Effector memory CD4-positive, alpha-beta T cell (primary cell): ENCODE data around the gene MTAP.

Experiments used
- DNase-seq, 3 donors: peaks; one replicate each; pipeline ENCODE4 v3.0.0-alpha.2; 2020
- H3K27ac ChIP-seq: 2 replicates; pipeline ENCODE4 v1.7.0; 2013; ENCODE audit warnings: mild to moderate bottlenecking, low read length, moderate library complexity; ENCODE audit not compliant: insufficient read depth, poor library complexity, severe bottlenecking
- H3K27me3 ChIP-seq: replicated peaks from 2 replicates; pipeline ENCODE4 v1.7.0; 2013; ENCODE audit warnings: mild to moderate bottlenecking, low read length; ENCODE audit not compliant: insufficient read depth, control insufficient read depth, poor library complexity, severe bottlenecking
- H3K36me3 ChIP-seq: 2 replicates; pipeline ENCODE4 v1.7.0; 2013; ENCODE audit warnings: mild to moderate bottlenecking, low read length, moderate library complexity; ENCODE audit not compliant: control insufficient read depth, insufficient read depth
- H3K4me1 ChIP-seq: 2 replicates; pipeline ENCODE4 v1.7.0; 2013; ENCODE audit warnings: low read length, mild to moderate bottlenecking; ENCODE audit not compliant: control insufficient read depth, insufficient read depth, poor library complexity, severe bottlenecking
- H3K4me3 ChIP-seq: 2 replicates; pipeline ENCODE4 v1.7.0; 2013; ENCODE audit warnings: low read length, low read depth, mild to moderate bottlenecking; ENCODE audit not compliant: insufficient read depth, poor library complexity, severe bottlenecking
- H3K9me3 ChIP-seq: 2 replicates; pipeline ENCODE4 v1.7.0; 2013; ENCODE audit warnings: mild to moderate bottlenecking, low read length, moderate library complexity; ENCODE audit not compliant: control insufficient read depth
- total RNA-seq, 3 donors: gene quantifications; one replicate each; lab custom pipeline; 2026; lab: John Stamatoyannopoulos, UW

MTAP gene
- 22.4 to 27.3 (median 22.8) reads per million in 3 donors for total RNA-seq

- H3K9me3 ChIP-seq = no peaks in the 10 kb centered on the region
- H3K27ac ChIP-seq = peak within 1 kb of the TSS; percentile 38
- peak; percentile 42 to 55 (median 51) for DNase-seq
- no peaks in the 10 kb centered on the region for H3K36me3 ChIP-seq
- H3K27me3 ChIP-seq = peaks cover 3% of the 10 kb centered on the region
- peaks cover 8% of the 10 kb centered on the region for H3K4me1 ChIP-seq
- H3K4me3 ChIP-seq = peak within 1 kb of the TSS; percentile 76
These were observed at the start of gene MTAP for GRCh38 chr9:21802418-21803000. Gene MTAP (plus strand): TSS chr9:21802636. CDS start chr9:21802749, 113 bp downstream.

GRCh38 chr9:21753523-21753922 lies 48.9 kb upstream of the MTAP start:
- no peak for DNase-seq
- H3K36me3 ChIP-seq = no peaks in the 10 kb centered on the region

GRCh38 chr9:21754741-21755140 lies 47.7 kb upstream of the MTAP start:
- no peaks in the 10 kb centered on the region for H3K9me3 ChIP-seq
- no peak for DNase-seq
- H3K4me3 ChIP-seq = no peak overlapping the region
- H3K27ac ChIP-seq = no peak overlapping the region
- no peaks in the 10 kb centered on the region for H3K36me3 ChIP-seq
- no peaks in the 10 kb centered on the region for H3K4me1 ChIP-seq
- H3K27me3 ChIP-seq = no peaks in the 10 kb centered on the region

More at GRCh38 chr9:21753523-21753922, 48.9 kb upstream of the MTAP start:
- Histone ChIP-seq H3K4me3 (no peak overlapping the region), H3K27ac (no peak overlapping the region), H3K4me1 (no peaks in the 10 kb centered on the region), H3K27me3 (no peaks in the 10 kb centered on the region), H3K9me3 (no peaks in the 10 kb centered on the region)

- H3K4me3 ChIP-seq = no peak overlapping the region
- H3K4me1 ChIP-seq = no peaks in the 10 kb centered on the region
- no peaks in the 10 kb centered on the region for H3K36me3 ChIP-seq
- no peaks in the 10 kb centered on the region for H3K27me3 ChIP-seq
- DNase-seq = no peak
- no peak overlapping the region for H3K27ac ChIP-seq
- H3K9me3 ChIP-seq = no peaks in the 10 kb centered on the region
These were observed 43.9 kb upstream of the MTAP start for GRCh38 chr9:21758540-21758939.

GRCh38 chr9:21761309-21761901 lies 41.0 kb upstream of the MTAP start:
- no peak overlapping the region for H3K27ac ChIP-seq
- H3K27me3 ChIP-seq = no peaks in the 10 kb centered on the region
- no peaks in the 10 kb centered on the region for H3K36me3 ChIP-seq
- no peak overlapping the region for H3K4me3 ChIP-seq
- H3K9me3 ChIP-seq = no peaks in the 10 kb centered on the region
- no peaks in the 10 kb centered on the region for H3K4me1 ChIP-seq
- no peak for DNase-seq

- H3K4me1 ChIP-seq = no peaks in the 10 kb centered on the region
- no peak overlapping the region for H3K27ac ChIP-seq
- no peaks in the 10 kb centered on the region for H3K27me3 ChIP-seq
- DNase-seq = no peak
- H3K36me3 ChIP-seq = no peaks in the 10 kb centered on the region
- no peak overlapping the region for H3K4me3 ChIP-seq
- no peaks in the 10 kb centered on the region for H3K9me3 ChIP-seq
These were observed 40.4 kb upstream of the MTAP start for GRCh38 chr9:21762064-21762463.

GRCh38 chr9:21764846-21765245 lies 37.6 kb upstream of the MTAP start:
- H3K4me3 ChIP-seq = no peak overlapping the region
- no peaks in the 10 kb centered on the region for H3K4me1 ChIP-seq
- no peak for DNase-seq
- no peak overlapping the region for H3K27ac ChIP-seq
- no peaks in the 10 kb centered on the region for H3K27me3 ChIP-seq
- H3K36me3 ChIP-seq = no peaks in the 10 kb centered on the region
- H3K9me3 ChIP-seq = no peaks in the 10 kb centered on the region

GRCh38 chr9:21766096-21766495 lies 36.3 kb upstream of the MTAP start:
- no peak for DNase-seq
- Histone ChIP-seq H3K4me1 (no peaks in the 10 kb centered on the region), H3K27ac (no peak overlapping the region), H3K9me3 (no peaks in the 10 kb centered on the region), H3K4me3 (no peak overlapping the region), H3K27me3 (no peaks in the 10 kb centered on the region), H3K36me3 (no peaks in the 10 kb centered on the region)

- H3K36me3 ChIP-seq = no peaks in the 10 kb centered on the region
- no peaks in the 10 kb centered on the region for H3K27me3 ChIP-seq
- no peaks in the 10 kb centered on the region for H3K4me1 ChIP-seq
- no peak overlapping the region for H3K4me3 ChIP-seq
- no peaks in the 10 kb centered on the region for H3K9me3 ChIP-seq
- no peak overlapping the region for H3K27ac ChIP-seq
- no peak for DNase-seq
These were observed 31.4 kb upstream of the MTAP start for GRCh38 chr9:21770871-21771560.

GRCh38 chr9:21777701-21778100 lies 24.7 kb upstream of the MTAP start:
- no peaks in the 10 kb centered on the region for H3K27me3 ChIP-seq
- H3K36me3 ChIP-seq = no peaks in the 10 kb centered on the region
- H3K27ac ChIP-seq = no peak overlapping the region
- H3K9me3 ChIP-seq = no peaks in the 10 kb centered on the region
- H3K4me3 ChIP-seq = peak overlapping the region; percentile 40
- peaks cover 23% of the 10 kb centered on the region for H3K4me1 ChIP-seq
- DNase-seq = no peak
